ENCODE results near the gene GPC6.

The GPC6 gene

DNA sequence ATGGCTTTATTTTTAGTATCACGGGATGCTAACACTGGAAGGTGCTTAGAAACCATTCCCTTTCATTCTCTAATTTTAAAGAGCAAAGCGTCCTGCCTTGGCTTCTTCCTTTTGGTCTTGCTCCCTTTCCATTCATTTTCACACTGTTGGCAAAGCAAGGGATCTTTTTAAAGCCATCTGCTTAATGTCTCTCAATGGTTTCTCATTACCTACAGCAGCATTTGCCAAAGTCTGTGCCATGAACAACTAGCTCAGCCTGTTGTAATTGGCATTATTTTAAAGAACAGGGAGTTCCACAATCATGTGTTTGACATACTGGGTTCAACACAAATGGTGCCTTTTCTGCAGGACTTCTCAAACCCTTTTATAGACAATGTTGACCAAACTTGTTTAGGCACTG lies 444.3 kb downstream of the GPC6 start:
- no peak for DNase-seq (ENCODE audit: low read depth in 2 of 3, low spot score in 2 of 3)

DNA sequence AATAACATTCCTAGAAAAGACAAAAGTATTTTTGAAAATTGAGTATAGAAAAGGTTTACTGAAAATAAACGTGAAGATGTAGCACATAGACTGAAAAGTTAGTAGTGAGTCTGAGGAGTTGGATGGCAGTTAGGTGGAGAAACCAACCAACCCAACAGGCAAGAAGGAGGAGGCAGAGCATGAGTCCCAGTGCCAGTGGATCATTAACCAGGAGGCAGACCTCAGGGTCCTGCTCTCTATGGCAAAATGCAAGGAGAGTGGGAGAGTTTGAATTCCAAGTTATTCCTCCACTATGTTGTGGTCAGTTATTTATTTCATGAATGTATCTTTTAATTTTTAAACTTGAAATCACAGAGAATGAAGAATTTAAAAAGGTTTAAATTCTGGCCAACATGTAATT lies 446.4 kb downstream of the GPC6 start:
- DNase-seq (ENCODE audit: low read depth in 2 of 3, low spot score in 2 of 3) = no peak

DNA sequence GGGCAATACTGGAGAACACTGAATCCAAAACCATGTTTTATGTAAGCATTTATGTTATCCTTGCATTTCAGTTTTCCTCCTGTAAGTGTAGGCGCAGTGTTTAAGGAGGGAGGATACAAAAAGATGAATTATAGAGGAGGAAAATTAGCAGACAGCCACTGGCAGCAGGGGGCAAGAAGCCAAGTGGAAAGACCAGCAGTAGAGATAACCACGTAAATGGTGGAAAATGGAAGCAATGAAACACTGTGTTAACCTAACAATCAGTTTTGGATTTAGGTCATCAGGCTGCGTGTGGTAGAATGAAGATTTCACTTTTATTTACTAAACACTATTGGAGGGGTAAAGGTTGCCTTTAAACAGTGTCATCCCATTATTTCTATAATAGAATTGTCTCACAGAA lies 447.3 kb downstream of the GPC6 start:
- DNase-seq (ENCODE audit: low read depth in 2 of 3, low spot score in 2 of 3) = no peak

DNA sequence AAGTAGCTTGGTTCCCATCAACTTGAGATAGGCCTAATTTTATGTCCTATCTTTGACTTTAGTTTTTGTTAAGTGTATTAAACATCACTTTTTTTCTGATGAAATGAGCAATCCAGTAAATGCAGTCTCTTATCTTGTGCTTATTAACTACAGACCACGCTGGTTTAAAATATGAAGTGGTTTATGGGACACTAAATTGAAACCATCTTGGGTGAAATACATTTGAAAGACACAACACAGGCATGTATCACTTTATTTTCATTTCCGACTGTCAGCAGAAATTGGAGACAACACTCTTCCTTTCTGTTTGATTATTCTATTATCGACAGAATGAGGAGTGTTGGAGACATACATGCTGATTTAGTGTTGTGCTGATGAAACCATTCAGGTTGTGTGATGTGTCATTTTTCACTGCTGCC lies 447.7 kb downstream of the GPC6 start:
- no peak for DNase-seq (ENCODE audit: low read depth in 2 of 3, low spot score in 2 of 3)

DNA sequence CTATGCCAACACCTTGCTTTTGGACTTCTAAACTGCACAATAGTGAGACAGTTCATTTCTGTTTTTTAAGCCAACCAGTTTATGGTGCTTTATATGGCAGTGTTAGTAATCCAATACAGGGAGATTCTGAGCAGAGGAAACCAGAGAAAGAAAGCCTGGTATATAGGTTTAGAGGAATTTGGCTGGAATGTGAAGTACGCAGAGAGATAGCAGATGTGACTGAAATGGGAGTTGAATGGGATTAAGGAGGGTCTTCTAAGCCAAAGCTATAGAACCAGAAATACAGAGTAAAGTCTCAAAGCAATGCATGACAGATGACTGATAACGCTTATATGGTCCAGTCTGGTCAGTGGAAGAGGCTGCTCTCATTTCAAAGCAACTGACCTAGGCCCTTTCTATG lies 453.7 kb downstream of the GPC6 start:
- no peak for DNase-seq (ENCODE audit: low read depth in 2 of 3, low spot score in 2 of 3)

DNA sequence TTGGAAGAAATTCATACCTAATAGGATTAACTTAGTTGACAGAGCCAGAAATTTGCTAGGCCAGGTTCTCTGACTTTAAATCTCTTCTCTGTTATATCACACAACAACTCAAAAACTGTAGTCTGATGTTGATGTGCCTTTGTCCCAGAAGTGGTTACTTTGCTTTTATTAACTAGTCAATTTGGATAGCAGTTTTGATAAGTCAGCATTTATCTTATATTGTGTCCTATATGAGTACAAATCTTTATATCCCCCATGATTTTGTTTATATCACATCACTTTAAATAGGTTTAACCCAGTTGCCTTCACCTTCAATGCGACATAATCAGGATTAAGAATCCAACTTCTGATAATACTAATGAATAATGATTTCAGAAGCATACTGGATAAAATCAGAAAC lies 459.3 kb downstream of the GPC6 start:
- DNase-seq (ENCODE audit: low read depth in 2 of 3, low spot score in 2 of 3) = no peak

DNA sequence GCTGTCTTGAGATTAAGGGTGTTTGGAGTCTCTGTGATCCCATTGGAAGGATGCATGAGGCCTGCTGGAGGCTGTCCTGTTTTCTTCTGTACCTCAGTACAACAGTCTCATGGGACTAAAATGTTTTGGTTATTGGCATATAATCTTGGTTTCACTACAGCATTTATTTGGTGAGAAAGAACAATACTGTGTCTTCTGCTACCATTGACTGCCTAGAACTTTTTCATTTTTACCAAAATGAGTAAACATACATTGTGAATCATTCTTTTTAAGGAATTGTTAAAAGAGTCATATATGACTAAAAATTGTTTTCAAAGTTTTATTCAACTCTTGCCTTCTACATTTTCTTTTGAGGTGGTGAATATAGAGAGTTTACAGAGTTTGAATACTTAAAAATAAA lies 459.8 kb downstream of the GPC6 start:
- DNase-seq (ENCODE audit: low read depth in 2 of 3, low spot score in 2 of 3) = no peak

DNA sequence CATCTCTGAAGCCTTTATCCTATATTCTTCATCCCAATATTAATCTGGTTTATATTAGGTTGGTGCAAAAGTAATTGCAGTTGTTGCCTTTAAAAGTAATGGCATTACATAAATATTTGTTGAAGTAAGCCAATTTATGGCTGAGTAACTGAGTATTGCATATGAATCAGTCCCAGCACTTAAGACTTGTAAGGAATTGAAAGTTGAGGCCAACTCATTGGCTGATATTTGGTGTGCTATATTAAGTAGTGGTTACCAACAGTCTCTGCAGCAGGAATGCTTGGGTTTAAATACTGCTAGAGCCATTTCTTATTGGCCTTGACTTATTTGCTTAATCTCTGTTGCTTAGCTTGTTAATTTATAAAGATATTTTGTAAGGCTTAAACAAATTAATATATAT lies 460.7 kb downstream of the GPC6 start:
- no peak for DNase-seq (ENCODE audit: low read depth in 2 of 3, low spot score in 2 of 3)

DNA sequence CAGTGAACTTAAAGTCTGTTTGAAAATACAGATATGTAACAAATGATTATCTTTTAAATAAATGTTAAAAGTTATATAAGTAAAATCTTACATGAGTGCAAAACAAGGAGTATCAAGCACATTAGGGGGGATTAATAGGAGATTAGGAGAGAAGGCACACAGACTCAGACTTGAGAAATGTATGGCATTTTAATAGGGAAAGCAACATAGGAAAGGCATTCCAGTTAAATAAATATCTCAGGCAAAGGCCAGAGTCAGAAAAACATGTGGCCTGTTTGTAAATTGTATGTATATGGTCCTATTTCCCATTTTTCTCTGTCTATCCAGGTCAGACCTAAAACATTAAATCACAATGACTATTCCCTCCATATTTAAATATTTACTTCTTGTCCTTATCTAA lies 462.7 kb downstream of the GPC6 start:
- DNase-seq (ENCODE audit: low read depth in 2 of 3, low spot score in 2 of 3) = no peak

DNA sequence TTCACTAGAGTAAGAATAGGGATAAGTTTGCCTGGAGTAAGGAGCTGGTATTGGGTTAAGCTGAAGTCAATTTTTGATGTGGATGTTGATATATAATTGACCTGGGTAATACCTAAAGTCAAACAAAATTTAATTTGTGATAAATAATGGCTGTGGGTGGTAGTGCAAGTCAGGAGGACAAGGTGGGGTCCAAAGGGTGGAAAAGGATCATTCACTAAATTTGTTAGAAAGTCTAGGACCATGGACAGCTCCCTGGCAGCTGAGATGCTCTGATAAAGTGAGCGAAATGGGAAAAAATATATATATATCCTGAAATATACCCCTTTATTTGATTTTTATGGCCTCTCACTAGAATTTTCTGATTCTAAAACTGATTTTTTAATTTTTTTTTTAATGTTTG lies 463.5 kb downstream of the GPC6 start:
- no peak for DNase-seq (ENCODE audit: low read depth in 2 of 3, low spot score in 2 of 3)

DNA sequence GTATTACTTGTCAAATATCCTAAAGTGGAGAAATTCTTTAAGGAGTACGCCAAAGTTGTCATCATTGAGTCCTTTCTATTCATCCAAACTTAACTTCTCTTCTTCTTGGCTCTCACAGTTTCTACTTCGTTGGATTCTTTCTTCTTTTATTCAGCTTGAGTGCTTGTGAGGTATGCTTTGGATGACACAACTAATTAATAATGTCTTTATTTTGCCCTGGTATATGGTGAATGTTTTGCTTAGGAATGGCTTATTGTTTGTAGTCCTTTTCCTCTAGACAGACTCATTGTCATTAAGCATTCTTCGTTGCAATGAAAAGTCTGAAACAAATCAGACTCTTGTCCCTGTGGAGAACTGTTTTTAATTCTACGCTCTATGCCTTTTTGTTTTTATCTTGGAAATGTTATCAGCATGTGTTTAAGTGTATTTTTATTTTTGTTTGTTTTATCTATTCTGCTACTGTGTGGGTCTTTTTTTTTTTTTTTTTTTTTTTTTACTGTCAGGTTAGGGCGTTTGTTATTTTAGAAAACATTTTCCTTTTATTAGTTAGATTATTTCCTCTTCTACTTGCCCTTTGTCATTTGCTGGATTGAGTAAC lies 471.5 kb downstream of the GPC6 start:
- DNase-seq (ENCODE audit: low read depth in 2 of 3, low spot score in 2 of 3) = no peak

DNA sequence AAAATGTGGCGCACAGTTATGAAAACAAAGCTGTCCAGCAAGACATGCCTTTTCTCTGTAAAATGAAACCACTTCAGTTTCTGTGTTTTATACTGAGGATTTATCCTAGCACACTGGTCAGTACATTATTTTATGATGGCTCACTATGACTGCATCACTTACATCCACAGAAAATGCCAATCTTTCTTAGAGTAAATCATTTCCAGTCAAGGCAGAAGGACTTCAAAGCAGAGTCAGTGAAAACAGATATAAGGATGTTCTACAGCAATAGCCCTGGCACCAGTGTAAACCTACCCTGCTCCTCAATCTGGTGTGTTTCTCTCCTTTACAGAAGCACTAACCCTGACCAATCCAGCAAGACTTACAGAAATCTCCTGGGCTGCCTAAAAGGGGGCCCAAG lies 473.5 kb downstream of the GPC6 start:
- DNase-seq (ENCODE audit: low read depth in 2 of 3, low spot score in 2 of 3) = no peak

DNA sequence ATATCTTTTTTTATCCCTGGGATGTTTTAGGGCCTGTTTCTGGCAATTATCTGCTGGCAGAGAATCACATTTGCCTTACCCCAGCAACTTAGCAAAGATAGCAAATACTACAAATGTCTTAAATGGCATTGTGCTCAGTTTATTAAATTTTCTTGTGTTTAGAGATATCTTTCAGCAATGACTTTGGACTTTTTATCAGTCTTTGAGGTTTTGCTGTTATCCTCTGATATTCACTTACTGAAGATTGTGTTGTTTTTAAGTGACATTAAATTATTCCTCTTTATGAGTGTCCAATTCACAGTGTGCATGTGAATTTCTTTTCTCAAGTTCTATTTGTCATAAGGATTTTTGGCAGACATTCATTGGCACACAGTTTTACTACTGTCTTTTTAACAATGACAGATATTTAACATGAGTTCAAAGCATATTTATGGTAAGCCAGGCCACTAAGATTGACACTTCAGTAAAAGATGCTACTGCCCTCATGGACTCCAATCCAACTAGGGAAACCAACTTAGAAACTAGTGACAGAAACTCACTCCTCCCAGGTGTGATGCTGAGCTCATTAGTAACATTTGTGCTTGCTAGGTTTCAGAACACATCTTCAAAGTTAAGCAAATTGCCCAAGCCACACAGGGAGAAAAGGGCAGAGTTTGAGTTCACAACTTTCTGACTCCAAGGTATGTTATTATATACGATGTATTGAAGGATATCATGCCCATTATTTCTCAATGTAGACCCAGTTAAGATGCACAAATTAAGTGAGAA lies 481.9 kb downstream of the GPC6 start:
- DNase-seq (ENCODE audit: low read depth in 2 of 3, low spot score in 2 of 3) = no peak

DNA sequence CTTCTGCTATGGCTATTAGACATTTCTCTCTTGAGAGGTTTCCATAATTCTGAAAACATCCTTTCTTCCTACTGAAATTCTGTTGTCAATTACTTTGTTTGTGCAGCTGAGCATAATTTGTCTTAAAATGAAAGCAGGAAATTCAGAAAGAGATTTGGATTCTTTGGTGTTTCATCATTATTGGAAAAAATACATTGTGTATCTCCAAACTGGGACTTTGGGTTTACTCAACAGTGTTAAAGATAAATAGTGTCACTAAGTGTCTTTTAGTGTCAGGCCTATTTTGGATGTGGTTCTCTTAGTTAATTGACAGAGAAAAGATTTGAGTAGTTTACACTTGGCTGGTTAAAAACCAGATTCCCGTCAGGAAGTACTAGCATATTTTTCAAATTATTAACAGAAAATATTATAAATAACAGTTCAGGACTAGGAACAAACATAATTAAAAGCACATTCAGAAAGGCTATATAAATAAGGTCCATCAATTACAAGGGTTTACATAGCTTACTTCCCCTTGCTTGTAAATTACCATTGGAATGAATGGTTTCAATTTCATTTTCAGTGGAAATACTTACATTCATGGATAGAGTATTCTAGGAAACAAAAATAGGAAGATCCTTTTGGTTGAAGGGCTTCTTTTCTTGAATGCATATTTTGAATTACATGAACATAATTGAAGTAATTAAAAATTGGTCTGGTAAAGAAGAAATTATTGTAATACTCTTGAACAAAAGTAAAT lies 483.1 kb downstream of the GPC6 start:
- DNase-seq (ENCODE audit: low read depth in 2 of 3, low spot score in 2 of 3) = no peak

DNA sequence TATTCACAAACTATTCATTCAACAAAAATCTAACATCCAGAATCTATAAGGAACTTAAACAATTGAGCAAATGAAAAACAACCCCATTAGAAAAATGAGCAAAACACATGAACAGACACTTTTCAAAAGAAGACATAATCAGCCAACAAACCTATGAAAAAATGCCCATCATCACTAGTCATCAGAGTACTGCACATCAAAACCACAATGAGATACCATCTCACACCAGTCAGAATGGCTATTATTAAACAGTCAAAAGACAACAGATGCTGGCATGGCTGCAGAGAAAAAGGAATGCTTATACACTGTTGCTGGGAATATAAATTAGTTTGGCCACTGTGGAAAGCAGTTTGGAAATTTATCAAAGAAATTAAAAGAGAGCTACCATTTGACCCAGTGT lies 487.6 kb downstream of the GPC6 start:
- DNase-seq (ENCODE audit: low read depth in 2 of 3, low spot score in 2 of 3) = no peak

DNA sequence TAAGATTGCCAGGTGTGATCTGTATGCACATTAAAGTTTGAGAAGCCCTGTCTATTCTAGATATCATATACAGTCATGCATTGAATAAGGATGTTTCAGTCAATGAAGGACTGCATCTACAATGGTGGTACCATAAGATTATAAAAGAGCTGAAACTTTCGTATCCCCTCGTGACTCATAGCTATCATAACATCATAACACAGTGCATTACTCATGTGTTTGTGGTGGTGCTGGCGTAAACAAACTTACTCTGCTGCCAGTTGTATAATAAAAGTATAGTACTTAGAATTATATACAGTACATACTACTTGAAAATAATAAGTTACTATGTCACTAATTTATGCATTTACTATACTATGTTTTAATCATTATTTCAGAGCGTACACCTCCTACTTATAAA lies 489.3 kb downstream of the GPC6 start:
- no peak for DNase-seq (ENCODE audit: low read depth in 2 of 3, low spot score in 2 of 3)

DNA sequence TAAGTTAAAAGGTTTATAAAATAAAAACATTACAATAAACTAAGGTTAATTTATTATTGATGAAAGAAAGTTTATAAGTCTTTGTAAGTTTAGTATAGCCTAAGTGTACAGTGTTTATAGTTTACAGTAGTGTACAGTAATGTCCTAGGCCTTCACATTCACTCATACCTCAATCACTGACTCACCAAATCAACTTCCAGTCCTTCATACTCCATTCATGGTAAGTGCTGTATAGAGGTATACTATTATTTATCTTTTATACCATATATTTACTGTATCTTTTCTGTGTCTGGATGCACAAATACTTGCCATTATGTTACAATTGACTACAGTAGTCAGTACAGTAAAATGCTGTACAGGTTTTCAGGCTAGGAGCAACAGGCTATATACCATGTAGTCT lies 490.0 kb downstream of the GPC6 start:
- no peak for DNase-seq (ENCODE audit: low read depth in 2 of 3, low spot score in 2 of 3)

DNA sequence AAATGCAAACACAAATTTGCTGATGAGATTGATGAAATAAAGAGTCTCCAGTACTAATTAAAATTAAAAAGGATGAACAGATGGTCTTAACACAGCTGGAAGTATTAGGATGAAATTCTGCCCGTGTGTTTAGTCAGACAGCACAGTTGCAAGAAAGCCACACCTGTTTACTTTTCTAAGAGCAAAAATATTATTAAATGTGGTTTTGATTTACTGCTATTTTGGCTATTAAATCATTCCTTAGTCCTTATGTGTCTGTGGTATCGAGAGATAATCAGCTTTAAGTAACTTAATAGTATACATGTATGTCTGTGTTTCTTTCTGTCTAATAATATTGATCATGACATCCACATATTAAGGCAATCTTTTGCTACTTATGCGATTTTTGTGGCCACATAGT lies 494.9 kb downstream of the GPC6 start:
- DNase-seq (ENCODE audit: low read depth in 2 of 3, low spot score in 2 of 3) = no peak

DNA sequence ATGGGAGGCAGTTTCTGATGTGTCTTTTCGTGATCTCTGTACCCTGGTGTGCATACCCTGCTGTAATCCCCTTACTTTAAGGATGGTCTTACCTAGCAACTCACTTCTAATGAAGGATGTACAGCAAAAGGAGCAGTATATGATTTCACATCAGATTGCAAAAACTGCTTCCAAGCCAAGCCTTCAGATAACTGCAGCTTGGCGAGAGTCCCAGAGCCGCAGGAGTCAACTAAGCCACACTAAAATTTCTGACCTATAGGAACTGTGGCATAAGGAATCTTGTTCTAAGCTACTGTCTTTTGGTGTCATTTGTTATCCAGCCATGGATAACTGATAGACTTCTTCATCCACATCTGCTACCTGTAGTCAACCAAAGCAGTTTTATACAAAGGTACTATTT lies 496.7 kb downstream of the GPC6 start:
- no peak for DNase-seq (ENCODE audit: low read depth in 2 of 3, low spot score in 2 of 3)

DNA sequence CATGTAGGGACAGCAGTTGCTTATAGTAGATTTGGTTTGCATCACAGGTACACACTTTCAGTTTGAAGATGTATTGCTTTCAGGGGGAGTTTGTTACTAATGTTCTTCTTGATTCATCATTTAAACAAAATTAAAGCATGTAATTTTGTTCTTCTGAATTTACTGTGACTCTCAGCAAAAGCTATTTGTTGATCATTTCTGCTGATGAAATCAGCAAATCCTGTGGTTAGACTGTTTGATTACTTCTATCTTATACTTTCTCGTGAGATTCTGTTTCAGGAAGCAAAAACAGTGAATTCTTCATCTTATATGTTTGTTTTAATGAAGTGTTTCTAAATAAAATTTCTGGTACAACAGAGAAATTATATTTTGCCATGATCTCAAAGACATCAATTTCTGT lies 497.6 kb downstream of the GPC6 start:
- DNase-seq (ENCODE audit: low read depth in 2 of 3, low spot score in 2 of 3) = no peak

DNA sequence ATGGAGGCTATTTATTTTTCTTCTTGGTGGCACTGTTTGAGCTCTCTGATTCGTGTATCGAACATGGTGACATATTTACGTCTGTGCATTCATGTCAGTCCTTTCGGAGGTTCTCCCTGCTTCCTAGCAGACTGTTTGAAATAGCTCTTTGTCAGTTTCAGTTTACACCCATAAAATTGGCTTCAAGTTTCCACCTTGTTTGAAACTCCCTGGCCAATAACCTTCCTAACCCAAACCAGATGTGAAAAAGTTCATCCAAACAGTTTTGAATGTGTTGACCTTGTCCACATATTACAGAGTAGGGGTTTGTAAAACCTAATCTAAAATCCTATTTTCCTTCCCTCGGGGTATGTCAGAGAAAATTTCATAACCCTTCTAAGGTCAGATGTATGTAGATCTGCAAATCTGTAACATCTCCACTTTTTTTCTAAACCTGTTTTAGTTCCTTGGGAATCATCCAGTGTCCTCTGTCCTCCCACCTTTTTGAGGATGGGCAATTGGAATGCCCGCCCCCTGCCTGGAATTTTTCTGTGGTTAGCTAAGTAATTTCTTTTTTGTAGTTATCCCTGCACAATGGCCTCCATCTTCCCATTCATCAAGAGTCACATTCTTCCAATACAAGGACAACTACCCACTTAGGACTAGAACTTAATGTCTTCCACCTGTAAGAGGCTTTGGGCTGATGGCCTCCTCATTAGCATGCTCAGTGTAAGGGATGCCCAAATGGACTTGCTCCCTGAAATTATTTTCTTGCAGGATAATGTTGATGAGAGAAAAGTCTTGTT lies 499.8 kb downstream of the GPC6 start:
- DNase-seq (ENCODE audit: low read depth in 2 of 3, low spot score in 2 of 3) = no peak
